ENCODE measurements around the gene CEACAM4.

Gene CEACAM4

GRCh38 chr19:41617941-41618730 lies 8.7 kb downstream of the CEACAM4 start:
- DNase-seq (ENCODE audit: low read depth in 3 of 3): no peak

GRCh38 chr19:41616792-41617621 lies 9.9 kb downstream of the CEACAM4 start:
- DNase-seq (ENCODE audit: low read depth in 3 of 3): no peak

GRCh38 chr19:41615207-41615606 lies 11.7 kb downstream of the CEACAM4 start:
- DNase-seq (ENCODE audit: low read depth in 3 of 3): no peak

- DNase-seq (ENCODE audit: low read depth in 3 of 3): no peak
These were observed 14.4 kb downstream of the CEACAM4 start for GRCh38 chr19:41612483-41612882.

- no peak for DNase-seq (ENCODE audit: low read depth in 3 of 3)
These were observed 16.1 kb downstream of the CEACAM4 start for GRCh38 chr19:41610789-41611188.

GRCh38 chr19:41607668-41608067 lies 19.2 kb downstream of the CEACAM4 start:
- no peak for DNase-seq (ENCODE audit: low read depth in 3 of 3)

GRCh38 chr19:41606215-41606837 lies 20.5 kb downstream of the CEACAM4 start:
- DNase-seq (ENCODE audit: low read depth in 3 of 3): no peak

GRCh38 chr19:41604831-41605230 lies 22.0 kb downstream of the CEACAM4 start:
- DNase-seq (ENCODE audit: low read depth in 3 of 3): no peak

GRCh38 chr19:41601771-41602170 lies 25.1 kb downstream of the CEACAM4 start:
- DNase-seq (ENCODE audit: low read depth in 3 of 3): no peak

GRCh38 chr19:41599175-41599966 lies 27.5 kb downstream of the CEACAM4 start:
- no peak for DNase-seq (ENCODE audit: low read depth in 3 of 3)

GRCh38 chr19:41597600-41598041 lies 29.3 kb downstream of the CEACAM4 start:
- peak; percentile 55 to 68 (median 65) for DNase-seq (ENCODE audit: low read depth in 3 of 3)

- no peak for DNase-seq (ENCODE audit: low read depth in 3 of 3)
These were observed 31.0 kb downstream of the CEACAM4 start for GRCh38 chr19:41595890-41596280.

- DNase-seq (ENCODE audit: low read depth in 3 of 3): peak; percentile 37 to 56 (median 51)
These were observed 31.5 kb downstream of the CEACAM4 start for GRCh38 chr19:41595258-41595889.

GRCh38 chr19:41591951-41592562 lies 34.8 kb downstream of the CEACAM4 start:
- DNase-seq (ENCODE audit: low read depth in 3 of 3): no peak

- no peak for DNase-seq (ENCODE audit: low read depth in 3 of 3)
These were observed 35.9 kb downstream of the CEACAM4 start for GRCh38 chr19:41590936-41591335.

- DNase-seq (ENCODE audit: low read depth in 3 of 3): no peak
These were observed 37.5 kb downstream of the CEACAM4 start for GRCh38 chr19:41589371-41589770.

- DNase-seq (ENCODE audit: low read depth in 3 of 3): no peak
These were observed 38.2 kb downstream of the CEACAM4 start for GRCh38 chr19:41588497-41589209.

- DNase-seq (ENCODE audit: low read depth in 3 of 3): no peak
These were observed 39.0 kb downstream of the CEACAM4 start for GRCh38 chr19:41587838-41588210.

- no peak for DNase-seq (ENCODE audit: low read depth in 3 of 3)
These were observed 39.6 kb downstream of the CEACAM4 start for GRCh38 chr19:41587101-41587837.

Measured in stimulated activated CD4-positive, alpha-beta T cell treated with anti-CD3 and anti-CD28 coated beads, TNF-alpha, amount 100 ng/mL, for 24 hours (primary cell).